PC-9 (cell line): Measurements from ENCODE around the gene INO80.

Experiments
- CTCF ChIP-seq: fragments of 200-600 bp; sonication (generic); conservative IDR thresholded peaks from 2 replicates; pipeline ENCODE4 v1.6.1; 2017; ENCODE audit warnings: mixed run types, antibody characterized with exemption, mild to moderate bottlenecking, moderate library complexity
- EZH2 ChIP-seq: fragments of 200-600 bp; sonication (generic); IDR thresholded peaks from 2 replicates; pipeline ENCODE4 v1.8.0; 2017; ENCODE audit warnings: antibody characterized with exemption, low read depth

GRCh38 chr15:41042851-41043250, 73.2 kb downstream of the INO80 start:
- TF ChIP-seq CTCF (no peak), EZH2 (no peak)
